IPS-15b (cell line): ENCODE results near the gene ILDR2.
A peak's percentile ranks its signal among the peaks of the same experiment; 100 is the strongest.

Experiments
- H3K27me3 ChIP-seq: one replicate; pipeline ENCODE4 v1.6.1; 2013; ENCODE audit warnings: low read length; ENCODE audit not compliant: control insufficient read depth, insufficient read depth
- H3K36me3 ChIP-seq: one replicate; pipeline ENCODE4 v1.6.1; 2013; ENCODE audit warnings: low read length; ENCODE audit not compliant: control insufficient read depth, insufficient read depth
- H3K4me1 ChIP-seq: one replicate; pipeline ENCODE4 v1.6.1; 2013; ENCODE audit warnings: mild to moderate bottlenecking, low read length; ENCODE audit not compliant: control insufficient read depth, insufficient read depth
- H3K4me3 ChIP-seq: one replicate; pipeline ENCODE4 v1.5.1; 2013; ENCODE audit warnings: low read depth, low read length
- H3K9ac ChIP-seq: one replicate; pipeline ENCODE4 v1.6.1; 2013; ENCODE audit warnings: low read depth, mild to moderate bottlenecking, low read length
- H3K9me3 ChIP-seq: one replicate; pipeline ENCODE4 v1.6.1; 2013; ENCODE audit warnings: mild to moderate bottlenecking, low read length; ENCODE audit not compliant: control insufficient read depth, insufficient read depth

Gene ILDR2

GRCh38 chr1:166999075-166999474 is 23.7 kb upstream of the ILDR2 start:
- H3K4me1 ChIP-seq = no peaks in the 10 kb centered on the region
- H3K36me3 ChIP-seq = no peaks in the 10 kb centered on the region
- H3K9me3 ChIP-seq = no peaks in the 10 kb centered on the region
- no peak overlapping the region for H3K9ac ChIP-seq
- no peaks in the 10 kb centered on the region for H3K27me3 ChIP-seq
- H3K4me3 ChIP-seq = no peak overlapping the region

- Histone ChIP-seq H3K27me3 (no peaks in the 10 kb centered on the region), H3K36me3 (no peaks in the 10 kb centered on the region), H3K4me1 (no peaks in the 10 kb centered on the region), H3K4me3 (no peak within 1 kb of the TSS), H3K9me3 (no peaks in the 10 kb centered on the region), H3K9ac (no peak within 1 kb of the TSS)
Measured at GRCh38 chr1:166988974-166989515, 13.7 kb upstream of the ILDR2 start, which contains the start of gene MAEL. TSS of gene MAEL (plus strand) at chr1:166989280. CDS start at chr1:166989353, 73 bp downstream.

DNA sequence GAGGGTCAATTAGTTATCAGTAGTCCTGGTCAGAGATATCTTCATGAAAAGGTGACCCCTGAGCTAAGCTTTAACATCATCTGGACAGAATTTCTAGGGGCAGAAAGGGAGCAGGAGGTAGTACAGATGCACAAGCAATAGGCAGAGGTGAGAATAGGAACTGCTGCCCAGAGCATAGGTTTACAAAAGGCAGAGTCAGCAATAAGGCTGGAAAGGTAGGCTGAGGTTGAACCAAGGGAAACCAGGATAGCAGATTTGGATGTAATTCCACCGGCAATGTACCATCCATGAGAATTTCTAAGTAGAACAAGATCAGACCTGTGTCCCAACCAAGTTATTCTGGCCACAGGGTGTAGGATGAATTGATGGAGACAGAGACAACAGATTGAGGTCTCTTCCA is 6.2 kb upstream of the ILDR2 start:
- no peak overlapping the region for H3K4me3 ChIP-seq
- H3K9me3 ChIP-seq = no peaks in the 10 kb centered on the region
- H3K9ac ChIP-seq = no peak overlapping the region
- H3K27me3 ChIP-seq = peaks cover 29% of the 10 kb centered on the region
- no peaks in the 10 kb centered on the region for H3K4me1 ChIP-seq
- H3K36me3 ChIP-seq = no peaks in the 10 kb centered on the region

GRCh38 chr1:166980818-166981217 is 5.5 kb upstream of the ILDR2 start:
- no peak overlapping the region for H3K9ac ChIP-seq
- H3K4me3 ChIP-seq = no peak overlapping the region
- peaks cover 2% of the 10 kb centered on the region for H3K4me1 ChIP-seq
- H3K36me3 ChIP-seq = no peaks in the 10 kb centered on the region
- peaks cover 37% of the 10 kb centered on the region for H3K27me3 ChIP-seq
- no peaks in the 10 kb centered on the region for H3K9me3 ChIP-seq

- Histone ChIP-seq H3K4me1 (peaks cover 2% of the 10 kb centered on the region), H3K27me3 (peaks cover 40% of the 10 kb centered on the region), H3K9me3 (no peaks in the 10 kb centered on the region)
Measured at GRCh38 chr1:166980383-166980782, 5.0 kb upstream of the ILDR2 start.

GRCh38 chr1:166978821-166979220 is 3.5 kb upstream of the ILDR2 start:
- Histone ChIP-seq H3K4me1 (peaks cover 2% of the 10 kb centered on the region), H3K4me3 (no peak overlapping the region), H3K9ac (no peak overlapping the region), H3K27me3 (peaks cover 54% of the 10 kb centered on the region), H3K36me3 (no peaks in the 10 kb centered on the region), H3K9me3 (no peaks in the 10 kb centered on the region)

More at GRCh38 chr1:166980383-166980782, 5.0 kb upstream of the ILDR2 start:
- H3K4me3 ChIP-seq = no peak overlapping the region
- no peak overlapping the region for H3K9ac ChIP-seq
- H3K36me3 ChIP-seq = no peaks in the 10 kb centered on the region

DNA sequence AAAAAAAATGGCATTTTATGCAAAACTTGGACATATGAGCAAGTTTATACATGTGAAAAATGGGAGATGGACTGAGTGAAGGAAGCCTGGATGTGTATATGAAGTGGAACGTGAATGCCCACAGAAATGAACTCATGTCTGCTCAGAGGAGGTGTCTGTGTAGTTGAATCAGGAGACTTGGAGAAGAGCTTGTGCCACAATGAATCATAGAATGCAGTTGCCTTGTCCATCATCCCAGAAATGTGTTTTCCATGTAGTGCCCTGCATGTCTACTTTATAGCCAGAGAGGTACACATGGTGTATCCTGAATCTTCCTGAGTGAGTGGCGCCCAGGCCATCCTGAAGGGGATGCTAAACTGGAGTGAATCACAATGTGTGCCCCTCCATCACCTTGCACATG is 2.6 kb upstream of the ILDR2 start:
- peaks cover 5% of the 10 kb centered on the region for H3K4me1 ChIP-seq
- no peak overlapping the region for H3K4me3 ChIP-seq
- no peaks in the 10 kb centered on the region for H3K9me3 ChIP-seq
- H3K27me3 ChIP-seq = peaks cover 62% of the 10 kb centered on the region
- no peak overlapping the region for H3K9ac ChIP-seq
- no peaks in the 10 kb centered on the region for H3K36me3 ChIP-seq

- no peaks in the 10 kb centered on the region for H3K9me3 ChIP-seq
- peak overlapping the region; percentile 52 for H3K4me3 ChIP-seq
- no peak overlapping the region for H3K9ac ChIP-seq
- peaks cover 79% of the 10 kb centered on the region for H3K27me3 ChIP-seq
- H3K4me1 ChIP-seq = peaks cover 8% of the 10 kb centered on the region
- H3K36me3 ChIP-seq = no peaks in the 10 kb centered on the region
Measured at GRCh38 chr1:166974647-166975345, 544 bp downstream of the ILDR2 start.

- Histone ChIP-seq H3K4me3 (no peak overlapping the region), H3K9ac (no peak overlapping the region), H3K4me1 (peaks cover 8% of the 10 kb centered on the region), H3K9me3 (no peaks in the 10 kb centered on the region), H3K36me3 (no peaks in the 10 kb centered on the region), H3K27me3 (peaks cover 62% of the 10 kb centered on the region)
Measured at GRCh38 chr1:166972826-166973225, 2.5 kb downstream of the ILDR2 start.

- Histone ChIP-seq H3K9ac (no peak overlapping the region), H3K36me3 (no peaks in the 10 kb centered on the region), H3K4me1 (peaks cover 8% of the 10 kb centered on the region), H3K27me3 (peaks cover 56% of the 10 kb centered on the region), H3K4me3 (no peak overlapping the region), H3K9me3 (no peaks in the 10 kb centered on the region)
Measured at GRCh38 chr1:166972193-166972592, 3.1 kb downstream of the ILDR2 start.

GRCh38 chr1:166971252-166971651 is 4.1 kb downstream of the ILDR2 start:
- H3K9ac ChIP-seq = no peak overlapping the region
- H3K4me1 ChIP-seq = peaks cover 8% of the 10 kb centered on the region
- no peak overlapping the region for H3K4me3 ChIP-seq
- H3K36me3 ChIP-seq = no peaks in the 10 kb centered on the region
- H3K9me3 ChIP-seq = no peaks in the 10 kb centered on the region
- peaks cover 47% of the 10 kb centered on the region for H3K27me3 ChIP-seq

- H3K4me3 ChIP-seq = no peak overlapping the region
- H3K36me3 ChIP-seq = no peaks in the 10 kb centered on the region
- H3K9ac ChIP-seq = no peak overlapping the region
- peaks cover 29% of the 10 kb centered on the region for H3K27me3 ChIP-seq
- no peaks in the 10 kb centered on the region for H3K9me3 ChIP-seq
- peaks cover 6% of the 10 kb centered on the region for H3K4me1 ChIP-seq
Measured at GRCh38 chr1:166969074-166969677, 6.2 kb downstream of the ILDR2 start.
